ENCODE measurements around the gene THRB.

THRB gene

GRCh38 chr3:24242012-24242698, 252.5 kb downstream of the THRB start:
- DNase-seq (ENCODE audit: low read depth), result peak; percentile 89
- H3K4me3 ChIP-seq (ENCODE audit: low read length), result no peak overlapping the region
- no peak for TF ChIP-seq CTCF (IDR thresholded peaks at IDR 0.05; ENCODE audit: insufficient read depth, low read depth, low read length, missing control alignments)

- no peak overlapping the region for H3K4me3 ChIP-seq (ENCODE audit: low read length)
- no peak for TF ChIP-seq CTCF (IDR thresholded peaks at IDR 0.05; ENCODE audit: insufficient read depth, low read depth, low read length, missing control alignments)
- DNase-seq (ENCODE audit: low read depth), result no peak
These were observed 254.3 kb downstream of the THRB start for GRCh38 chr3:24240306-24240705.

- peak; percentile 73 for TF ChIP-seq CTCF (IDR thresholded peaks at IDR 0.05; ENCODE audit: insufficient read depth, low read depth, low read length, missing control alignments)
These were observed 256.5 kb downstream of the THRB start for GRCh38 chr3:24237971-24238706.

GRCh38 chr3:24235121-24235520, 259.5 kb downstream of the THRB start:
- peak; percentile 87 for DNase-seq (ENCODE audit: low read depth)
- TF ChIP-seq CTCF (IDR thresholded peaks at IDR 0.05; ENCODE audit: insufficient read depth, low read depth, low read length, missing control alignments), result no peak
- no peak overlapping the region for H3K4me3 ChIP-seq (ENCODE audit: low read length)

More at GRCh38 chr3:24237971-24238706, 256.5 kb downstream of the THRB start:
- peak; percentile 90 for DNase-seq (ENCODE audit: low read depth)
- H3K4me3 ChIP-seq (ENCODE audit: low read length), result no peak overlapping the region

- TF ChIP-seq CTCF (IDR thresholded peaks at IDR 0.05; ENCODE audit: insufficient read depth, low read depth, low read length, missing control alignments), result no peak
These were observed 261.9 kb downstream of the THRB start for GRCh38 chr3:24232784-24233183.

GRCh38 chr3:24229468-24230221, 265.0 kb downstream of the THRB start:
- DNase-seq (ENCODE audit: low read depth), result no peak
- H3K4me3 ChIP-seq (ENCODE audit: low read length), result no peak overlapping the region
- TF ChIP-seq CTCF (IDR thresholded peaks at IDR 0.05; ENCODE audit: insufficient read depth, low read depth, low read length, missing control alignments), result no peak

More at GRCh38 chr3:24232784-24233183, 261.9 kb downstream of the THRB start:
- DNase-seq (ENCODE audit: low read depth), result no peak
- H3K4me3 ChIP-seq (ENCODE audit: low read length), result no peak overlapping the region
